ENCODE results near the gene TRNAU1AP. TPM values are rescaled to one million over a fixed set of nuclear protein-coding genes. Genes with fewer than 3 reads are reported as not detected.
"Not testable (repeated sequence)": the region's sequence is repeated elsewhere in the genome, so short reads cannot be mapped to it uniquely, and the experiment has no call there.

Gene TRNAU1AP
- total RNA-seq, 1 donor from 2014 or later: 11.9 TPM

DNA sequence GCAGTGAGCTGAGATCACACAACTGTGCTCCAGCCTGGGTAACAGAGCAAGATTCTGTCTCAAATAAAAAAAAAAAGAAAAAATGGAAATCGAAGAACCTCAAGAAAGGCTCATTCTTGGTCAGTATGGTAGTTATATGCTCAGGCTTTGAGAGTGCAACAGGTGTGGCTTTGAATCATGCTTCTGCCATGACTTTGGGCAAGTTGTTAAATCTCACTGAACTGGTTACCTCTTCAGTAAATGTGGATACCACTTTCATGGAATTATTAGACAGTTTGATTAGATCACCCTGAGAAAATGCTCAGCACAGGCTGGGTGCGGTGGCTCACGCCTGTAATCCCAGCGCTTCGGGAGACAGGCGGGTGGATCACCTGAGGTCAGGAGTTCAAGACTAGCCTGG lies 12.8 kb downstream of the TRNAU1AP start:
- Histone ChIP-seq H3K27me3 (ENCODE audit: control insufficient read depth, insufficient read depth, low read length) (no peaks in the 10 kb centered on the region), H3K4me3 (ENCODE audit: low read depth, low read length) (no peak overlapping the region), H3K36me3 (ENCODE audit: control insufficient read depth, insufficient read depth, low read length) (peaks cover 5% of the 10 kb centered on the region)
- no peak for DNase-seq (ENCODE audit: low read depth)
- TF ChIP-seq CTCF (IDR thresholded peaks at IDR 0.05; ENCODE audit: insufficient read depth, low read length, poor library complexity, severe bottlenecking): no peak

DNA sequence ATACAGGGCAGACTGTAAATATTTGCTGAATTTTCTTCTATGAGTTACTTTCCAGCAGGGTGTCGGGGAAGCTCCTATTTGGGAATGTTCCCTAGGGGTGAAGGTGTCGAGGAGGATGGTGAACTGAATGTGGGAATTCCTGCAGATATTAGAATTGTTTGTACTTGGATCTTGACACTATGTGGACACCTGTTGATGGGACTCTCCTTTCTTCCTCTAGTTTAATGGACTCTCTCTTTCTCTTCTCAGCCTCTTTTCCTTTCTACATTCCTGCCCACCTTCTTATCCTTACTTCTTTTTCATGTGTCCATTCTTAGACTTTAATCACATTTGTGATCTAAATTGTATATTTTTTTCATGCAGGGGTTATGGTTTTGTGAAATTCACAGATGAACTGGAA lies 14.0 kb downstream of the TRNAU1AP start:
- H3K36me3 ChIP-seq (ENCODE audit: control insufficient read depth, insufficient read depth, low read length): peaks cover 4% of the 10 kb centered on the region
- H3K4me3 ChIP-seq (ENCODE audit: low read depth, low read length): no peak overlapping the region
- H3K27me3 ChIP-seq (ENCODE audit: control insufficient read depth, insufficient read depth, low read length): no peaks in the 10 kb centered on the region
- TF ChIP-seq CTCF (IDR thresholded peaks at IDR 0.05; ENCODE audit: insufficient read depth, low read length, poor library complexity, severe bottlenecking): no peak
- DNase-seq (ENCODE audit: low read depth): no peak

GRCh38 chr1:28571911-28572310 lies 19.0 kb downstream of the TRNAU1AP start:
- no peaks in the 10 kb centered on the region for H3K27me3 ChIP-seq (ENCODE audit: control insufficient read depth, insufficient read depth, low read length)
- peaks cover 4% of the 10 kb centered on the region for H3K36me3 ChIP-seq (ENCODE audit: control insufficient read depth, insufficient read depth, low read length)
- no peak for TF ChIP-seq CTCF (IDR thresholded peaks at IDR 0.05; ENCODE audit: insufficient read depth, low read length, poor library complexity, severe bottlenecking)
- no peak overlapping the region for H3K4me3 ChIP-seq (ENCODE audit: low read depth, low read length)
- no peak for DNase-seq (ENCODE audit: low read depth)

- H3K27me3 ChIP-seq (ENCODE audit: control insufficient read depth, insufficient read depth, low read length); DNase-seq (ENCODE audit: low read depth); H3K36me3 ChIP-seq (ENCODE audit: control insufficient read depth, insufficient read depth, low read length); H3K4me3 ChIP-seq (ENCODE audit: low read depth, low read length): not testable (repeated sequence)
These were observed 20.0 kb downstream of the TRNAU1AP start for GRCh38 chr1:28572891-28573290.

DNA sequence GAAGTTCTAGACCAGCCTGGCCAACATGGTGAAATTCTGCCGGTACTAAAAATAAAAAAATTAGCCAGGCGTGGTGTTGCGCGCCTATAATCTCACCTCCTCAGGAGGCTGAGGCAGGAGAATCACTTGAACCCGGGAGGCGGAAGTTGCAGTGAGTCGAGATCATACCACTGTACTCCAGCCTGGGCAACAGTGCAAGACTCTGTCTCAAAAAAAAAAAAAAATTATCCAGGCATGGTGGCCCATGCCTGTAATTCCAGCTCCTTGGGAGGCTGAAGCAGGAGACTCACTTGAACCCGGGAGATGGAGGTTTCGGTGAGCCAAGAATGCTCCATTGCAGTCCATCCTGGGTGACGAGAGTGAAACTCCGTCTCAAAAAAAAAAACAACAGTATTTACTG lies 20.7 kb downstream of the TRNAU1AP start:
- TF ChIP-seq CTCF (IDR thresholded peaks at IDR 0.05; ENCODE audit: insufficient read depth, low read length, poor library complexity, severe bottlenecking): no peak
- no peaks in the 10 kb centered on the region for H3K27me3 ChIP-seq (ENCODE audit: control insufficient read depth, insufficient read depth, low read length)
- DNase-seq (ENCODE audit: low read depth): no peak
- H3K4me3 ChIP-seq (ENCODE audit: low read depth, low read length): no peak overlapping the region
- peaks cover 1% of the 10 kb centered on the region for H3K36me3 ChIP-seq (ENCODE audit: control insufficient read depth, insufficient read depth, low read length)

DNA sequence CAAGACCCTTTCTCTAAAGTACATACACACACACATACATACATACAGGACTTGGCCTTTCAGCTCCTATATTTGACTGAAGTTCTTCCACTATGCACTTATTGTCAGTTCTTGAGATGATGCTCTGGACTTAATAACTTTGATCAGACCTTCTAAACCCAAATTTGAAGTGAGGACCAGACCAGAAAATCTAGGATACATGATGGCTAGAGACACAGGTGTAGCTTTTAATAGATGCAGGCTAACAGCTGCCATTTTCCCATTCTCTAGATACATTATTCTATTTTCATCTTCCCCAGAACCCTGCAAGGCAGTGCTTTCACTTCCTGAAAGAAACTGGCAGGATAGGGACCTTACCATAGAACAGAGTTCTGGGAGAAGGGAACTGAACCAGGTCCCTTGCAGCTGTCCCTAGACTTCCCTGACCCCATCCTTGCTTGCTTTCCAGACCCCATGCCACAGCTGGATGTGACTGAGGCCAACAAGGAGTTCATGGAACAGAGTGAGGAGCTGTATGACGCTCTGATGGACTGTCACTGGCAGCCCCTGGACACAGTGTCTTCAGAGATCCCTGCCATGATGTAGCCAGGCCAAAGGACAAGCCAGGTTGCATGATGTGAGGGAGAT lies 24.3 kb downstream of the TRNAU1AP start:
- Histone ChIP-seq H3K27me3 (ENCODE audit: control insufficient read depth, insufficient read depth, low read length) (no peaks in the 10 kb centered on the region), H3K36me3 (ENCODE audit: control insufficient read depth, insufficient read depth, low read length) (peaks cover 1% of the 10 kb centered on the region), H3K4me3 (ENCODE audit: low read depth, low read length) (no peak overlapping the region)
- no peak for DNase-seq (ENCODE audit: low read depth)
- no peak for TF ChIP-seq CTCF (IDR thresholded peaks at IDR 0.05; ENCODE audit: insufficient read depth, low read length, poor library complexity, severe bottlenecking)
